ENCODE measurements around the gene EPS15.
"Not testable (repeated sequence)": the region's sequence is repeated elsewhere in the genome, so short reads cannot be mapped to it uniquely, and the experiment has no call there.

The EPS15 gene

DNA sequence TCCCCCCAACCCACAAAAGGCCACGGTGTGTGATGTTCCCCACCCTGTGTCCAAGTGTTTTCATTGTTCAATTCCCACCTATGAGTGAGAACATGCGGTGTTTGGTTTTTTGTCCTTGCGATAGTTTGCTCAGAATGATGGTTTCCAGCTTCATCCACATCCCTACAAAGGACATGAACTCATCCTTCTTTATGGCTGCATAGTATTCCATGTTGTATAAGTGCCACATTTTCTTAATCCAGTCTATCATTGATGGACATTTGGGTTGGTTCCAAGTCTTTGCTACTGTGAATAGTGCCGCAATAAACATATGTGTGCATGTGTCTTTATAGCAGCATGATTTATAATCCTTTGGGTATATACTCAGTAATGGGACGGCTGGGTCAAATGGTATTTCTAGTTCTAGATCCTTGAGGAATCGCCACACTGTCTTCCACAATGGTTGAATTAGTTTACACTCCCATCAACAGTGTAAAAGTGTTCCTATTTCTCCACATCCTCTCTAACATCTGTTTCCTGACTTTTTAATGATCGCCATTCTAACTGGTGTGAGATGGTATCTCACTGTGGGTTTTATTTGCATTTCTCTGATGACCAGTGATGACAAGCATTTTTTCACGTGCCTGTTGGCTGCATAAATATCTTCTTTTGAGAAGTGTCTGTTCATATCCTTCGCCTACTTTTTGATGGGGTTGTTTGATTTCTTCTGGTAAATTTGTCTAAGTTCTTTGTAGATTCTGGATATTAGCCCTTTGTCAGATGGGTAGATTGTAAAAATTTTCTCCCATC, 44.0 kb downstream of the EPS15 start:
- not testable (repeated sequence) for H3K4me3 ChIP-seq (ENCODE audit: low read depth in 1 of 2, low read length in 2 of 2); H3K9ac ChIP-seq (ENCODE audit: low read depth in 1 of 2, low read length in 2 of 2); H3K27me3 ChIP-seq (ENCODE audit: control insufficient read depth in 1 of 2, insufficient read depth in 2 of 2, low read length in 2 of 2); H3K9me3 ChIP-seq (ENCODE audit: control insufficient read depth in 1 of 2, low read length in 2 of 2); H3K27ac ChIP-seq (ENCODE audit: low read depth, low read length)
- Histone ChIP-seq H3K4me1 (ENCODE audit: control insufficient read depth in 1 of 2, insufficient read depth in 2 of 2, low read length in 2 of 2) (peaks cover 4 to 13% of the 10 kb centered on the region in 2 donors), H3K36me3 (ENCODE audit: control insufficient read depth in 1 of 2, insufficient read depth in 2 of 2, low read length in 2 of 2) (peaks cover 0 to 11% of the 10 kb centered on the region in 2 donors)

DNA sequence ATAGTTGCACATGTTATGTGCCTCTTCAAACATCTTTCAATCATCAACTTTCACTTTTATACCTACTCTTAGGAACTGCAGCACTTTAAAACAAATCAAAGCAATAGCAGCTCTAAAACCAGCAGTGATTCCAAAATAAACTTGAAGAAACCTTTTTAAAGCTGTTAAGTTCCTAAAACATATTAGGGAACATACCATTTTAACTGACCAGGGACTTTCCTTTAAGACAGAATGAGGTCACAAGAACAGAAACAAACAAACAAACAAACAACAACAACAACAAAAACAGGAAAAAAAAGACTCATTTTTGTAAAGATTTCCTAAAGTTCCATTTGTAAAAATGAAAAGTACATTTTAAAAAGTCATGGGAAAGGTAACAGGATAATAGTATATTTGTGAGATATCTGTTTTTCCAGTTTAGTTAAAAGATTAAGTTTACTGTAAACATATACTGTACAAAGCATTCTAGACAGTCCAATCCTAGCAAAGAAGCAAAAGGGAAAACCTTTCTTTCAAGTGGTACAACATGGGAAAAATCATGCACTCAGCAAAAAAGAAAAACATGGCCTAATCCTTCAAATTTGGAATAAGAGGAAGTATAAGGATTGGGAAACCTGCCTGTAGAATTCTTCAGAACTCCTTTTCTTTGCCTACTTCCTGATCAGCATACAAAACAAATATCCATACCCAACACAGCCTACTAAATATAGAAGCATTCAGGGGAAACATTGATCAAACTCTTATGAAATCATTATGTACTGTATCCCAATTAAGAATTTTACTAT, 45.5 kb downstream of the EPS15 start:
- Histone ChIP-seq H3K27ac (ENCODE audit: low read depth, low read length) (no peak overlapping the region), H3K9ac (ENCODE audit: low read depth in 1 of 2, low read length in 2 of 2) (no peak overlapping the region), H3K4me1 (ENCODE audit: control insufficient read depth in 1 of 2, insufficient read depth in 2 of 2, low read length in 2 of 2) (peaks cover 4 to 13% of the 10 kb centered on the region in 2 donors), H3K4me3 (ENCODE audit: low read depth in 1 of 2, low read length in 2 of 2) (no peak overlapping the region), H3K9me3 (ENCODE audit: control insufficient read depth in 1 of 2, low read length in 2 of 2) (no peaks in the 10 kb centered on the region), H3K36me3 (ENCODE audit: control insufficient read depth in 1 of 2, insufficient read depth in 2 of 2, low read length in 2 of 2) (peaks cover 4 to 10% of the 10 kb centered on the region in 2 donors), H3K27me3 (ENCODE audit: control insufficient read depth in 1 of 2, insufficient read depth in 2 of 2, low read length in 2 of 2) (no peaks in the 10 kb centered on the region)

DNA sequence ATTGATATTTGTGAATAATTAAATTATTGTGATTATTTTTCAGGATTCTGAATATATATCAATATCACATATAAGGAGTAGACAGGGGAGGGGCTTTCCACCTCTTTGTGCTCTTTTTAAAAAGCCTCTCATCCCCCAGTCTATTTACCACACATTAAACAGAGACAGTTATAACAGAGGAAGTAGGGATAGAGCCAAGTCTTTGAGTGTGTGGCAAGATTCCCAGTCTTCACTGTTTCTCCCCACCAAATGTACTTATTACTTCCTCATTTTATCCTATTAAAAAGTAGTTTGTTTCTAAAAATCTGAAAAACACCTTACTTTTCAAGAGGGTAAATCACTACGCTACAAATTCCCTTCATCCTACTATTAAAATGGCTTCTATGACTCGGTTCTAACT, 46.7 kb downstream of the EPS15 start:
- H3K27ac ChIP-seq (ENCODE audit: low read depth, low read length), result no peak overlapping the region
- H3K4me1 ChIP-seq (ENCODE audit: control insufficient read depth in 1 of 2, insufficient read depth in 2 of 2, low read length in 2 of 2), result peaks cover 4 to 13% of the 10 kb centered on the region in 2 donors

DNA sequence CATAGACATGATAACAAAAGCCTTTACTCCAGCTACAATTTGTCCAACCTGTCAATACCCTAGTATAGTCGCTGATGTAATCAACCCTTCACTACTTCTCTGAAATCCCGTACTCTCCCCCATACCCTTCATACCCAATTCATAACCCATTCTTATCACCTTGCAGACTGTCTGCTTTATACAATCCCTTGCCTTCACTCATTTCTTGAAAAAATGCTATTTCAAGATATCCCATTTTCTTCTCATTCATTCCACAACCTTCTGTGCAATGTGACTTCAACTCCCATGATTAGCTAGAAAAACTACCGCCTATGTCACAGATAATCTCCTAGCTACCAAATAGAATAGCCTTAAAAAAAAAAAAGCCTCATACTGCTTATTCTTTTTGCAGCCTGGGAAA, 49.5 kb downstream of the EPS15 start:
- H3K27me3 ChIP-seq (ENCODE audit: control insufficient read depth in 1 of 2, insufficient read depth in 2 of 2, low read length in 2 of 2), result no peaks in the 10 kb centered on the region
- H3K9ac ChIP-seq (ENCODE audit: low read depth in 1 of 2, low read length in 2 of 2), result no peak overlapping the region
- H3K27ac ChIP-seq (ENCODE audit: low read depth, low read length), result no peak overlapping the region
- peaks cover 4 to 13% of the 10 kb centered on the region in 2 donors for H3K4me1 ChIP-seq (ENCODE audit: control insufficient read depth in 1 of 2, insufficient read depth in 2 of 2, low read length in 2 of 2)
- peaks cover 7 to 16% of the 10 kb centered on the region in 2 donors for H3K36me3 ChIP-seq (ENCODE audit: control insufficient read depth in 1 of 2, insufficient read depth in 2 of 2, low read length in 2 of 2)
- H3K4me3 ChIP-seq (ENCODE audit: low read depth in 1 of 2, low read length in 2 of 2), result no peak overlapping the region
- no peaks in the 10 kb centered on the region for H3K9me3 ChIP-seq (ENCODE audit: control insufficient read depth in 1 of 2, low read length in 2 of 2)

More for the DNA sequence above, 46.7 kb downstream of the EPS15 start:
- Histone ChIP-seq H3K4me3 (ENCODE audit: low read depth in 1 of 2, low read length in 2 of 2) (no peak overlapping the region), H3K27me3 (ENCODE audit: control insufficient read depth in 1 of 2, insufficient read depth in 2 of 2, low read length in 2 of 2) (no peaks in the 10 kb centered on the region), H3K9me3 (ENCODE audit: control insufficient read depth in 1 of 2, low read length in 2 of 2) (no peaks in the 10 kb centered on the region), H3K36me3 (ENCODE audit: control insufficient read depth in 1 of 2, insufficient read depth in 2 of 2, low read length in 2 of 2) (peaks cover 4 to 16% of the 10 kb centered on the region in 2 donors), H3K9ac (ENCODE audit: low read depth in 1 of 2, low read length in 2 of 2) (no peak overlapping the region)

DNA sequence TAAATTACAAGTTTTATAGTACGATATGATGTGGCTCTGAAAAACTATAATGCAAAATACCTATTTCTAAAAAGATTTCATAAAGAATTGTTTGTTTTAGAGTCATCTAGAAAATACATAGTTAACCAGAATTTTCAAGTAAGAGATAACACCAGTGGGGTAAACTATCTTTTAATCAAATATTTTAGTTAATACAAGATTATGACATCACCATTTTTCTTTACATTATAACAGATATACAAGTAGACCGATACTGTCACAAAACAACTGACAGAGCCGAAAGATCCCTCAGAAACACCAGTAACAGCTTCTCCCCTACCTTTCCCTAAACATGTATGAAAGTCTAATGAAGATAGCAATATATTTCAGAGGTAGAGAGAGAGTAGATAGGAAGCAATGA, 54.2 kb downstream of the EPS15 start:
- Histone ChIP-seq H3K27ac (ENCODE audit: low read depth, low read length) (no peak overlapping the region), H3K9ac (ENCODE audit: low read depth in 1 of 2, low read length in 2 of 2) (no peak overlapping the region), H3K9me3 (ENCODE audit: control insufficient read depth in 1 of 2, low read length in 2 of 2) (no peaks in the 10 kb centered on the region), H3K4me1 (ENCODE audit: control insufficient read depth in 1 of 2, insufficient read depth in 2 of 2, low read length in 2 of 2) (no peaks in the 10 kb centered on the region), H3K36me3 (ENCODE audit: control insufficient read depth in 1 of 2, insufficient read depth in 2 of 2, low read length in 2 of 2) (peaks cover 10 to 26% of the 10 kb centered on the region in 2 donors), H3K4me3 (ENCODE audit: low read depth in 1 of 2, low read length in 2 of 2) (no peak overlapping the region), H3K27me3 (ENCODE audit: control insufficient read depth in 1 of 2, insufficient read depth in 2 of 2, low read length in 2 of 2) (no peaks in the 10 kb centered on the region)

DNA sequence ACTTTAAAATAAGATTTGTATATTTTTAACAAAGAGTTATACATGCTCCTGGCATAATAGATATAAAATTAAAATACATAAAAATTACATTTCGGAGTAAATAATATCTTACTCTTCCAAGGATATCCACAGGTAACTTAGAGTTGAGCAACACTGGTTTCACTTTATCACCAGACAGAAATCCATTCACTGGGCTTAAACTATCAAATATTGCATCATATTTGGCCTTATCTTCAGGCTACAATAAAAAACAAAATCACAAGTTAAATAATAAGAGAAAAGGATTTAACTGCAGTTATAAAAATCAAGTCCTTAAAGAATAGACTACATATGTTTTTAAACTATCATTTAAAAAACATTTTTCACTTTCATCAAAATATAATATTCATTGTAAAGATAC, 55.5 kb downstream of the EPS15 start:
- Histone ChIP-seq H3K4me3 (ENCODE audit: low read depth in 1 of 2, low read length in 2 of 2) (no peak overlapping the region), H3K27me3 (ENCODE audit: control insufficient read depth in 1 of 2, insufficient read depth in 2 of 2, low read length in 2 of 2) (no peaks in the 10 kb centered on the region), H3K36me3 (ENCODE audit: control insufficient read depth in 1 of 2, insufficient read depth in 2 of 2, low read length in 2 of 2) (peaks cover 6 to 26% of the 10 kb centered on the region in 2 donors), H3K9me3 (ENCODE audit: control insufficient read depth in 1 of 2, low read length in 2 of 2) (no peaks in the 10 kb centered on the region), H3K9ac (ENCODE audit: low read depth in 1 of 2, low read length in 2 of 2) (no peak overlapping the region), H3K27ac (ENCODE audit: low read depth, low read length) (no peak overlapping the region), H3K4me1 (ENCODE audit: control insufficient read depth in 1 of 2, insufficient read depth in 2 of 2, low read length in 2 of 2) (no peaks in the 10 kb centered on the region)

DNA sequence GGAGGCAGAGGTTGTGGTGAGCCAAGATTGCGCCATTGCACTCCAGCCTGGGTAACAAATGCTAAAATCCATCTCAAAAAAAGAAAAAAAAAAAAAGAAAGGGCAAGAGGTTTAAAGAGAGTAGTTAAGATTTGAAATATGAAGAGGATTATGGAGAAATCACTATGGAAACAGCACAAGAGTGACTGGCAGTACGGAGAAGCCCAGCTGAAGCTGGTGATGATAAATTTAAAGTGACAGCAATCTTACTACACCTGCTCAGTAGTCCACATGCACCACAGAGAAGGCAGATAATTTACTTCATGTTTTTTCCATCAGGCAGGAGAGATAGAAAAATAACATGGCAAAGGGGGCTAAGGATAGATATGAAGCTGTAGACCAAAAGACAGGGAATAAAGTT, 56.8 kb downstream of the EPS15 start:
- H3K36me3 ChIP-seq (ENCODE audit: control insufficient read depth in 1 of 2, insufficient read depth in 2 of 2, low read length in 2 of 2), result peaks cover 6 to 21% of the 10 kb centered on the region in 2 donors

DNA sequence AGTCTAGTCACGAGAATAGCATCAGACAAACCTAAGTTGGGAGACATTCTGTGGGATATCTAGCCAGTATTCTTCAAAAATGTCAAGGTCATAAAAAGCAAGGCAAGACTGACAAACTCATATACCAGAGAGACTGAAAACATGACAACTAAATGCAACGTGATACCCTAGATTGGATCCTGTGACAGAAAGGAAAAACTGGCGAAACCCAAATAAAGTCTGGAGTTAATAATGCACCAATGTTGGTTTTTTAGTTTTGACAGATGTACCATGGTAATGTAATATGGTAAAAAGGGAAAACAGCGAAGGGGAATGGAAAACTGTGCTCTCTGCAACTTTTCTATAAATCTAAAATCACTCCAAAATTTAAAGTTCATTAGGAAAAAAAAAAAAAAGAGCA, 64.5 kb downstream of the EPS15 start:
- H3K4me1 ChIP-seq (ENCODE audit: control insufficient read depth in 1 of 2, insufficient read depth in 2 of 2, low read length in 2 of 2), result no peaks in the 10 kb centered on the region
- H3K36me3 ChIP-seq (ENCODE audit: control insufficient read depth in 1 of 2, insufficient read depth in 2 of 2, low read length in 2 of 2), result peaks cover 0 to 26% of the 10 kb centered on the region in 2 donors
- H3K27me3 ChIP-seq (ENCODE audit: control insufficient read depth in 1 of 2, insufficient read depth in 2 of 2, low read length in 2 of 2), result no peaks in the 10 kb centered on the region
- no peak overlapping the region for H3K9ac ChIP-seq (ENCODE audit: low read depth in 1 of 2, low read length in 2 of 2)
- no peak overlapping the region for H3K27ac ChIP-seq (ENCODE audit: low read depth, low read length)
- no peaks in the 10 kb centered on the region for H3K9me3 ChIP-seq (ENCODE audit: control insufficient read depth in 1 of 2, low read length in 2 of 2)
- no peak overlapping the region for H3K4me3 ChIP-seq (ENCODE audit: low read depth in 1 of 2, low read length in 2 of 2)

More for the DNA sequence above, 56.8 kb downstream of the EPS15 start:
- H3K27me3 ChIP-seq (ENCODE audit: control insufficient read depth in 1 of 2, insufficient read depth in 2 of 2, low read length in 2 of 2); H3K9me3 ChIP-seq (ENCODE audit: control insufficient read depth in 1 of 2, low read length in 2 of 2); H3K27ac ChIP-seq (ENCODE audit: low read depth, low read length); H3K9ac ChIP-seq (ENCODE audit: low read depth in 1 of 2, low read length in 2 of 2); H3K4me3 ChIP-seq (ENCODE audit: low read depth in 1 of 2, low read length in 2 of 2); H3K4me1 ChIP-seq (ENCODE audit: control insufficient read depth in 1 of 2, insufficient read depth in 2 of 2, low read length in 2 of 2): not testable (repeated sequence)

DNA sequence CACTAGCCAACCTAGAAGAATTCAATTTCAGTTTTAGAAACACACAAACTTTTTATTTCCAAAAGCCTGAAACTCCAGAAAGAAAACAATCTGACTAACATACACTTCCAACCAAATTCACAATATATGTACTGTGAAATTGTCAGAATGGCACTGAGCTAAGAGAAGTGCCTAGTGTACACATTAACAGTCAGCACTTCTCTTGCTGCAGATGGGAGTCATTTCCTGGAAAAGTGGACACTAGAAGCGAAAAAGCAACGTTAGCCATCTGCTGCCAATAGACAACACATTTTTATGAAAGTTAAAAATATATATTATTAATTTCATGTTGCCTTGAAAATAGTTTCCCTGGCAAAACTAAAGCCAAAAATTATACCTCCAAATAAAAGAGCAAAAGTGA, 66.1 kb downstream of the EPS15 start:
- H3K27me3 ChIP-seq (ENCODE audit: control insufficient read depth in 1 of 2, insufficient read depth in 2 of 2, low read length in 2 of 2), result no peaks in the 10 kb centered on the region
- no peaks in the 10 kb centered on the region for H3K9me3 ChIP-seq (ENCODE audit: control insufficient read depth in 1 of 2, low read length in 2 of 2)
- no peak overlapping the region for H3K9ac ChIP-seq (ENCODE audit: low read depth in 1 of 2, low read length in 2 of 2)
- H3K4me3 ChIP-seq (ENCODE audit: low read depth in 1 of 2, low read length in 2 of 2), result no peak overlapping the region
- H3K36me3 ChIP-seq (ENCODE audit: control insufficient read depth in 1 of 2, insufficient read depth in 2 of 2, low read length in 2 of 2), result peaks cover 0 to 18% of the 10 kb centered on the region in 2 donors
- H3K27ac ChIP-seq (ENCODE audit: low read depth, low read length), result no peak overlapping the region
- no peaks in the 10 kb centered on the region for H3K4me1 ChIP-seq (ENCODE audit: control insufficient read depth in 1 of 2, insufficient read depth in 2 of 2, low read length in 2 of 2)

DNA sequence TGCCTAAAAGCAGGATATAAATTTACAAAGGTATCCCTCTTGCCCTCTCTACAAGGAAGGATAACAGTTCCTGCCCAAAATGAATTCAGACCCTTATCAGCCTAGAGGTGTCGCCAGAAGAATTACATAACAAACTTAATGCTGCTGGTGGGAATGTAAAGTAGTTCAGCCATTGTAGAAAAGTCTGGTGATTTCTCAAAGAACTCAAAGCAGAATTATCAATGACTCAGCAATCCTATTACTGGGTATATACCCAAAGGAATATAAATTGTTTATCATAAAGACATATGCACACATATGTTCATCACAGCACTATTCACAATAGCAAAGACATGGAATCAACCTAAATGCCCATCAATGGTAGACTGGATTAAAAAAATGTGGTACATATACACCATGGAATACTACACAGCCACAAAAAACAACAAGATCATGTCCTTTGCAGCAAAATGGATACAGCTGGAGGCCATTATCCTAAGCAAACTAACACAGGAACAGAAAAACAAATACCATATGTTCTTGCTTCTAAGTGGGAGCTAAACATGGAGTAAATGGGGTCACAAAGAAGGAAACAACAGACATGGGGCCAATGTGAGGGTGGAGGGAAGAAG, 70.1 kb downstream of the EPS15 start:
- not testable (repeated sequence) for H3K9me3 ChIP-seq (ENCODE audit: control insufficient read depth in 1 of 2, low read length in 2 of 2); H3K9ac ChIP-seq (ENCODE audit: low read depth in 1 of 2, low read length in 2 of 2); H3K27me3 ChIP-seq (ENCODE audit: control insufficient read depth in 1 of 2, insufficient read depth in 2 of 2, low read length in 2 of 2); H3K4me3 ChIP-seq (ENCODE audit: low read depth in 1 of 2, low read length in 2 of 2); H3K4me1 ChIP-seq (ENCODE audit: control insufficient read depth in 1 of 2, insufficient read depth in 2 of 2, low read length in 2 of 2); H3K27ac ChIP-seq (ENCODE audit: low read depth, low read length)
- peaks cover 5 to 14% of the 10 kb centered on the region in 2 donors for H3K36me3 ChIP-seq (ENCODE audit: control insufficient read depth in 1 of 2, insufficient read depth in 2 of 2, low read length in 2 of 2)

Data from duodenal mucosa (tissue), 2 donors.